Spinal cord (tissue), 10 donors: Measurements from ENCODE around the gene MVB12B. TPM values are rescaled to one million over a fixed set of nuclear protein-coding genes. Genes with fewer than 3 reads are reported as not detected.
A peak's percentile ranks its signal among the peaks of the same experiment; 100 is the strongest.

Experiments
- DNase-seq, 6 donors: peaks; one replicate each; pipeline versions ENCODE4 v3.0.0 to v3.0.0-alpha.2; 2013 to 2015; ENCODE audit warnings: low spot score in 6 of 6, low read depth in 4 of 6
- H3K27ac ChIP-seq: one replicate; pipeline ENCODE4 v1.5.1; 2013; ENCODE audit warnings: low read depth, low read length, control low read depth
- H3K27me3 ChIP-seq: one replicate; pipeline ENCODE4 v1.6.1; 2013; ENCODE audit warnings: low read length; ENCODE audit not compliant: control insufficient read depth, insufficient read depth
- H3K36me3 ChIP-seq: one replicate; pipeline ENCODE4 v1.6.1; 2013; ENCODE audit warnings: low read length; ENCODE audit not compliant: control insufficient read depth, insufficient read depth
- H3K4me1 ChIP-seq: one replicate; pipeline ENCODE4 v1.6.1; 2013; ENCODE audit warnings: low read length; ENCODE audit not compliant: control insufficient read depth, insufficient read depth
- H3K4me3 ChIP-seq: one replicate; pipeline ENCODE4 v1.5.1; 2013; ENCODE audit warnings: low read depth, low read length, control low read depth
- H3K9me3 ChIP-seq: one replicate; pipeline ENCODE4 v1.6.1; 2013; ENCODE audit warnings: low read length; ENCODE audit not compliant: control insufficient read depth, insufficient read depth
- WGBS: methylation state at CpG from one replicate; pipeline ENCODE4 v1.1.5; 2013; ENCODE audit warnings: missing lambda C conversion rate; ENCODE audit not compliant: insufficient coverage; 5-methylcytosine and 5-hydroxymethylcytosine counted together
- polyA plus RNA-seq, 2 donors: library from polyadenylated mRNA; unstranded; fragments of 120-200 nt; gene quantifications; one replicate each; pipeline ENCODE4 v1.2.1, GENCODE V29; 2013; ENCODE audit not compliant: insufficient read length in 2 of 2
- total RNA-seq, 2 donors: library from RNA; depleted of rRNA in 1 of 2; stranded (reverse); fragments of 120-200 nt in 1 of 2; fragments of >200 nt in 1 of 2; gene quantifications; one replicate each; pipeline versions ENCODE4 v1.2.3 to v1.2.4, GENCODE V29; 2013 to 2014
- donor health status: healthy.

Gene MVB12B
- total and polyA plus RNA-seq, 4 donors: 28.9 to 84.2 (median 55.6) TPM

- no peaks in the 10 kb centered on the region for H3K9me3 ChIP-seq
- peaks cover 28% of the 10 kb centered on the region for H3K4me1 ChIP-seq
- no peak overlapping the region for H3K27ac ChIP-seq
- peaks cover 29% of the 10 kb centered on the region for H3K36me3 ChIP-seq
- 79% methylated on average over 9 of the region's 9 CpGs for WGBS
- no peak overlapping the region for H3K4me3 ChIP-seq
- no peak for DNase-seq
- no peaks in the 10 kb centered on the region for H3K27me3 ChIP-seq
These were observed 131.3 kb downstream of the MVB12B start for GRCh38 chr9:126457890-126458289.

GRCh38 chr9:126459126-126459525 is 132.5 kb downstream of the MVB12B start:
- WGBS: 56% methylated on average over 7 of the region's 7 CpGs
- Histone ChIP-seq H3K36me3 (peaks cover 29% of the 10 kb centered on the region), H3K4me3 (no peak overlapping the region), H3K9me3 (no peaks in the 10 kb centered on the region), H3K27me3 (no peaks in the 10 kb centered on the region), H3K4me1 (peaks cover 20% of the 10 kb centered on the region), H3K27ac (no peak overlapping the region)
- no peak for DNase-seq

- H3K4me1 ChIP-seq: peaks cover 17% of the 10 kb centered on the region
- H3K36me3 ChIP-seq: peaks cover 29% of the 10 kb centered on the region
- no peak overlapping the region for H3K4me3 ChIP-seq
- no peaks in the 10 kb centered on the region for H3K27me3 ChIP-seq
- no peak for DNase-seq
- no peaks in the 10 kb centered on the region for H3K9me3 ChIP-seq
- H3K27ac ChIP-seq: no peak overlapping the region
- 97% methylated on average over 13 of the region's 16 CpGs for WGBS
These were observed 132.9 kb downstream of the MVB12B start for GRCh38 chr9:126459546-126459945.

GRCh38 chr9:126459965-126460843 is 133.6 kb downstream of the MVB12B start:
- H3K27me3 ChIP-seq: no peaks in the 10 kb centered on the region
- no peak overlapping the region for H3K4me3 ChIP-seq
- H3K27ac ChIP-seq: no peak overlapping the region
- peaks cover 29% of the 10 kb centered on the region for H3K36me3 ChIP-seq
- H3K4me1 ChIP-seq: peaks cover 17% of the 10 kb centered on the region
- WGBS: 84% methylated on average over 12 of the region's 14 CpGs
- H3K9me3 ChIP-seq: no peaks in the 10 kb centered on the region
- no peak for DNase-seq

GRCh38 chr9:126461029-126461428 is 134.4 kb downstream of the MVB12B start:
- Histone ChIP-seq H3K4me3 (no peak overlapping the region), H3K9me3 (no peaks in the 10 kb centered on the region), H3K27ac (no peak overlapping the region), H3K4me1 (peaks cover 17% of the 10 kb centered on the region), H3K36me3 (peaks cover 26% of the 10 kb centered on the region), H3K27me3 (no peaks in the 10 kb centered on the region)
- WGBS: 90% methylated on average over 2 of the region's 8 CpGs
- DNase-seq: no peak

GRCh38 chr9:126461608-126462007 is 135.0 kb downstream of the MVB12B start:
- Histone ChIP-seq H3K36me3 (peaks cover 26% of the 10 kb centered on the region), H3K9me3 (no peaks in the 10 kb centered on the region), H3K27ac (no peak overlapping the region), H3K4me3 (no peak overlapping the region), H3K27me3 (no peaks in the 10 kb centered on the region), H3K4me1 (peaks cover 17% of the 10 kb centered on the region)
- no peak for DNase-seq
- WGBS: 83% methylated on average over 7 of the region's 17 CpGs

- Histone ChIP-seq H3K9me3 (no peaks in the 10 kb centered on the region), H3K27ac (no peak overlapping the region), H3K4me1 (peaks cover 17% of the 10 kb centered on the region), H3K4me3 (no peak overlapping the region), H3K27me3 (no peaks in the 10 kb centered on the region), H3K36me3 (peaks cover 22% of the 10 kb centered on the region)
- peak in 1 of 6 donors; percentile 26 for DNase-seq
- WGBS: no CpG with 5 or more reads among the region's 3 CpGs
These were observed 136.0 kb downstream of the MVB12B start for GRCh38 chr9:126462617-126463016.

- no peaks in the 10 kb centered on the region for H3K9me3 ChIP-seq
- H3K27ac ChIP-seq: no peak overlapping the region
- no peak for DNase-seq
- no peak overlapping the region for H3K4me3 ChIP-seq
- H3K36me3 ChIP-seq: peaks cover 24% of the 10 kb centered on the region
- H3K27me3 ChIP-seq: no peaks in the 10 kb centered on the region
- H3K4me1 ChIP-seq: peaks cover 17% of the 10 kb centered on the region
- 100% methylated on average over 1 of the region's 2 CpGs for WGBS
These were observed 136.8 kb downstream of the MVB12B start for GRCh38 chr9:126463426-126463825.

- H3K4me1 ChIP-seq: peaks cover 12% of the 10 kb centered on the region
- H3K4me3 ChIP-seq: no peak overlapping the region
- no peaks in the 10 kb centered on the region for H3K9me3 ChIP-seq
- no peaks in the 10 kb centered on the region for H3K27me3 ChIP-seq
- peaks cover 25% of the 10 kb centered on the region for H3K36me3 ChIP-seq
- no peak overlapping the region for H3K27ac ChIP-seq
- 100% methylated on average over 3 of the region's 11 CpGs for WGBS
- DNase-seq: no peak
These were observed 138.2 kb downstream of the MVB12B start for GRCh38 chr9:126464694-126465441.
